A549 (cell line): Measurements from ENCODE around the gene FUS. TPM values are rescaled to one million over a fixed set of nuclear protein-coding genes. Genes with fewer than 3 reads are reported as not detected.

Source experiments
- ATAC-seq, 2 experiments: fragments of 200-7000 bp in 1 of 2; fragments of >200 bp in 1 of 2; cut with Nextera tagmentation in 1 of 2; cut with Tn5 transposase in 1 of 2; 3 replicates each; pipeline versions ENCODE4 v1.8.0 to v1.9.1; 2018 to 2020; ENCODE audit warnings: mild to moderate bottlenecking in 1 of 2, moderate library complexity in 1 of 2
- CTCF ChIA-PET: fragments of 300-600 bp; sonication (Branson Sonifier 250); formaldehyde crosslinking; extraction: SDS; loops from one replicate; lab custom pipeline; 2021; ENCODE audit warnings: antibody characterized with exemption, inconsistent platforms; lab: Yijun Ruan, JAX
- POLR2A ChIA-PET: fragments of 350-600 bp; formaldehyde crosslinking; extraction: SDS; loops from one replicate; lab custom pipeline; 2021; ENCODE audit warnings: antibody characterized with exemption, inconsistent platforms; lab: Yijun Ruan, JAX
- DNase-seq, 2 experiments: peaks; one replicate each; pipeline versions ENCODE4 v3.0.0 to v3.0.0-alpha.2; 2011 to 2016; ENCODE audit warnings: low read depth in 1 of 2, low spot score in 1 of 2
- FAIRE-seq: peaks from 2 replicates; lab custom pipeline; 2011; peaks lifted over from hg19 to GRCh38; lab: Jason Lieb, UNC
- H3K27ac ChIP-seq, 2 experiments: fragments of >200 bp; sonication (Bioruptor Twin); formaldehyde crosslinking; 3 replicates each; pipeline ENCODE4 v1.5.1; 2016 to 2017
- H3K4me1 ChIP-seq: fragments of >200 bp; sonication (Bioruptor Twin); formaldehyde crosslinking; 3 replicates; pipeline ENCODE4 v1.6.1; 2016
- H3K4me2 ChIP-seq: fragments of >200 bp; sonication (Bioruptor Twin); formaldehyde crosslinking; 3 replicates; pipeline ENCODE4 v1.6.1; 2016
- H3K4me3 ChIP-seq: fragments of >200 bp; sonication (Bioruptor Twin); formaldehyde crosslinking; 3 replicates; pipeline ENCODE4 v1.5.1; 2016
- H3K9me3 ChIP-seq: fragments of >200 bp; sonication (Bioruptor Twin); formaldehyde crosslinking; 3 replicates; pipeline ENCODE4 v1.6.1; 2016
- ATOH8 ChIP-seq: fragments of 250-450 bp; sonication (Bioruptor Pico); IDR thresholded peaks from 2 replicates; pipeline ENCODE4 v1.5.0; 2020; ENCODE audit warnings: low read depth, mild to moderate bottlenecking, moderate library complexity
- CBX8 ChIP-seq: fragments of 200-600 bp; sonication (generic); IDR thresholded peaks from 2 replicates; pipeline ENCODE4 v1.6.1; 2016
- E2F6 ChIP-seq: IDR thresholded peaks from 2 replicates; pipeline ENCODE4 v1.6.1; 2012; ENCODE audit warnings: low read depth, borderline replicate concordance
- ESRRA ChIP-seq: fragments of 150-350 bp; IDR thresholded peaks from 2 replicates; pipeline ENCODE4 v1.6.1; 2014; ENCODE audit warnings: mild to moderate bottlenecking, low read length, borderline replicate concordance
- GATA3 ChIP-seq: IDR thresholded peaks from 2 replicates; pipeline ENCODE4 v1.6.1; 2012; ENCODE audit warnings: borderline replicate concordance
- HMGXB4 ChIP-seq: fragments of 250-450 bp; sonication (Bioruptor Pico); IDR thresholded peaks from 2 replicates; pipeline ENCODE4 v1.5.0; 2021; ENCODE audit warnings: mild to moderate bottlenecking, moderate library complexity, borderline replicate concordance
- KDM1A ChIP-seq: fragments of 200-600 bp; sonication (generic); IDR thresholded peaks from 2 replicates; pipeline ENCODE4 v1.6.1; 2016; ENCODE audit warnings: low read depth, mild to moderate bottlenecking
- MYC ChIP-seq: IDR thresholded peaks from 2 replicates; pipeline ENCODE4 v1.6.1; 2012; ENCODE audit warnings: mild to moderate bottlenecking, inconsistent platforms, low read length, improper control_type of control experiment, borderline replicate concordance
- NFE2L2 ChIP-seq: fragments of 150-350 bp; conservative IDR thresholded peaks from 2 replicates; pipeline ENCODE4 v1.6.1; 2014; ENCODE audit warnings: low read length
- NPAS2 ChIP-seq: fragments of 250-450 bp; sonication (Bioruptor Pico); IDR thresholded peaks from 2 replicates; pipeline ENCODE4 v1.8.0; 2022; ENCODE audit warnings: mild to moderate bottlenecking, moderate library complexity, borderline replicate concordance
- PHF8 ChIP-seq: fragments of 200-600 bp; sonication (generic); IDR thresholded peaks from 2 replicates; pipeline ENCODE4 v1.6.1; 2016; ENCODE audit warnings: low read depth, mild to moderate bottlenecking, antibody characterized with exemption, moderate library complexity, borderline replicate concordance
- RAD21 ChIP-seq, 2 experiments: fragments of >200 bp in 1 of 2; sonication (Bioruptor Twin) in 1 of 2; formaldehyde crosslinking in 1 of 2; IDR thresholded peaks in 1 of 2; conservative IDR thresholded peaks in 1 of 2; 2 replicates in 1 of 2; 3 replicates in 1 of 2; pipeline ENCODE4 v1.6.1; 2012 to 2018; ENCODE audit warnings: inconsistent platforms in 1 of 2
- RNF2 ChIP-seq: fragments of 200-600 bp; sonication (generic); IDR thresholded peaks from 2 replicates; pipeline ENCODE4 v1.6.1; 2016; ENCODE audit warnings: low read depth, mild to moderate bottlenecking, antibody characterized with exemption, moderate library complexity, borderline replicate concordance
- SMC3 ChIP-seq: fragments of >200 bp; sonication (Bioruptor Twin); formaldehyde crosslinking; IDR thresholded peaks from 3 replicates; pipeline ENCODE4 v1.6.1; 2018; ENCODE audit warnings: inconsistent platforms
- WGBS: methylation state at CpG from one replicate; pipeline ENCODE4 v1.1.6; 2017; ENCODE audit errors: missing lambda C conversion rate; 5-methylcytosine and 5-hydroxymethylcytosine counted together
- polyA plus RNA-seq, 4 experiments: library from polyadenylated mRNA; depleted of rRNA in 3 of 4; stranded (reverse); fragments of >200 nt; fragmentation: RNase III in 1 of 4; extraction: RNeasy Plus Mini Kit Qiagen cat#74134 plus additional on column Dnase treatment in 1 of 4; gene quantifications; 2 replicates in 3 of 4; 3 replicates in 1 of 4; pipeline ENCODE4 v1.2.3, GENCODE V29; 2011 to 2017

The FUS gene
- polyA plus RNA-seq, 2 of the 4 experiments (the other 2 are of a cell fraction) = 224 to 740 TPM

- peaks cover 18% of the 10 kb centered on the region; the same call in 2 of the 3 replicates for H3K4me1 ChIP-seq
These were observed 47.5 kb upstream of the FUS start for GRCh38 chr16:31132303-31132979.

GRCh38 chr16:31133046-31133501 is 46.9 kb upstream of the FUS start:
- Histone ChIP-seq H3K9me3 (no peaks in the 10 kb centered on the region), H3K27ac (no peak overlapping the region), H3K4me1 (peaks cover 18% of the 10 kb centered on the region; the same call in 2 of the 3 replicates), H3K4me2 (no peak overlapping the region), H3K4me3 (no peak overlapping the region)
- DNase-seq (no peak), ATAC-seq (no peak), FAIRE-seq (no peak)
- ChIA-PET CTCF (interaction anchor here (1.2 to 2.6 kb wide), 3 partner anchors 9 to 309 kb away, joined by 3 to 16 read pairs (median 4); partner anchors contain the start of genes HSD3B7 and ZNF843), POLR2A (interaction anchor here (0.9 to 2.2 kb wide), 2 partner anchors 9 to 16 kb away, joined by 3 to 8 read pairs; partner anchors contain the start of gene KAT8)
- TF ChIP-seq RNF2 (no peak), NPAS2 (no peak), ESRRA (no peak), MYC (no peak), ATOH8 (CRISPR knock-in tag) (no peak), PHF8 (no peak), NFE2L2 (no peak), KDM1A (no peak), GATA3 (no peak), CBX8 (no peak), RAD21 (conservative IDR thresholded peaks at IDR 0.05 in 1 of 2, IDR thresholded peaks at IDR 0.05 in 1 of 2) (no peak), SMC3 (no peak)
- WGBS = 86% methylated on average over 3 of the region's 6 CpGs

More at GRCh38 chr16:31132303-31132979, 47.5 kb upstream of the FUS start:
- no peaks in the 10 kb centered on the region for H3K9me3 ChIP-seq
- no peak overlapping the region for H3K27ac ChIP-seq
- FAIRE-seq = no peak
- TF ChIP-seq KDM1A (no peak), HMGXB4 (CRISPR knock-in tag) (no peak)
- TF ChIP-seq, all 56 proteins: peak for 0
- ChIA-PET POLR2A (interaction anchor here (0.9 to 2.2 kb wide), 3 partner anchors 10 to 15 kb away, joined by 3 to 8 read pairs (median 5); partner anchors contain the start of gene KAT8), CTCF (interaction anchor here (1.2 to 2.6 kb wide), 4 partner anchors 10 to 310 kb away, joined by 3 to 16 read pairs (median 4); partner anchors contain the start of genes HSD3B7 and ZNF843)
- Histone ChIP-seq H3K4me3 (no peak overlapping the region), H3K4me2 (no peak overlapping the region)
- DNase-seq (no peak), ATAC-seq (no peak)
- WGBS = 94% methylated on average over 16 of the region's 20 CpGs

- peaks cover 28% of the 10 kb centered on the region for H3K4me1 ChIP-seq
- WGBS = 81% methylated on average over 5 of the region's 5 CpGs
- H3K4me3 ChIP-seq = no peak overlapping the region
- no peak for FAIRE-seq
- ChIA-PET CTCF (interaction anchor here (1.2 to 1.7 kb wide), 3 partner anchors 8 to 14 kb away, joined by 4 to 6 read pairs (median 4); no protein-coding TSS in a partner anchor), POLR2A (no interaction called here)
- TF ChIP-seq E2F6 (no peak), HMGXB4 (CRISPR knock-in tag) (no peak)
- no peak for DNase-seq
- ATAC-seq = no peak
- no peak overlapping the region for H3K4me2 ChIP-seq
- no peaks in the 10 kb centered on the region for H3K9me3 ChIP-seq
- H3K27ac ChIP-seq = no peak overlapping the region
These were observed 45.8 kb upstream of the FUS start for GRCh38 chr16:31134091-31134571.
